Lower lobe of right lung (tissue), 2 donors: ENCODE measurements around the gene TLR9. TPM values are rescaled to one million over a fixed set of nuclear protein-coding genes. Genes with fewer than 3 reads are reported as not detected.

Experiments used
- ATAC-seq, 2 donors: fragments of 200-7000 bp; cut with Tn5 transposase; one replicate each; pipeline ENCODE4 v1.9.1; 2020 to 2022; ENCODE audit warnings: mild to moderate bottlenecking in 2 of 2, moderate library complexity in 2 of 2
- DNase-seq: peaks from one replicate; pipeline ENCODE4 v3.0.0-alpha.2; 2020
- H3K27ac ChIP-seq: fragments of 200-600 bp; one replicate; pipeline ENCODE4 v1.8.0; 2022
- H3K27me3 ChIP-seq: fragments of 200-600 bp; one replicate; pipeline ENCODE4 v1.8.0; 2022; ENCODE audit warnings: low read depth
- H3K36me3 ChIP-seq: fragments of 200-600 bp; one replicate; pipeline ENCODE4 v1.8.0; 2022; ENCODE audit warnings: mild to moderate bottlenecking
- H3K4me1 ChIP-seq: fragments of 200-600 bp; one replicate; pipeline ENCODE4 v1.8.0; 2022
- H3K4me3 ChIP-seq: fragments of 200-600 bp; one replicate; pipeline ENCODE4 v1.8.0; 2022; ENCODE audit warnings: mild to moderate bottlenecking
- H3K9me3 ChIP-seq: fragments of 200-600 bp; one replicate; pipeline ENCODE4 v1.8.0; 2022
- intact Hi-C: fragments of 100-400 bp; cut with DNase I; formaldehyde crosslinking; loops from one replicate; pipeline ENCODE4 v1.11.0; 2022
- total RNA-seq: library from RNA; stranded (reverse); fragmentation: NEBNext Ultra II Directional; extraction: Animal tissue kit (Norgen Biotek cat#: 25700); gene quantifications from one replicate; pipeline ENCODE4 v1.2.1, GENCODE V29; 2021
- TF ChIP-seq, protein P1 (sequence below): fragments of 200-600 bp; IDR thresholded peaks from one replicate; pipeline ENCODE4 v1.8.0; 2022; ENCODE audit warnings: antibody characterized with exemption, mild to moderate bottlenecking
- donor health status: DM: no; HTN: yes; CAD: no; lungs with severe emphysema.

Gene TLR9
- total RNA-seq, 1 donor from 2014 or later, result 1.0 TPM

DNA sequence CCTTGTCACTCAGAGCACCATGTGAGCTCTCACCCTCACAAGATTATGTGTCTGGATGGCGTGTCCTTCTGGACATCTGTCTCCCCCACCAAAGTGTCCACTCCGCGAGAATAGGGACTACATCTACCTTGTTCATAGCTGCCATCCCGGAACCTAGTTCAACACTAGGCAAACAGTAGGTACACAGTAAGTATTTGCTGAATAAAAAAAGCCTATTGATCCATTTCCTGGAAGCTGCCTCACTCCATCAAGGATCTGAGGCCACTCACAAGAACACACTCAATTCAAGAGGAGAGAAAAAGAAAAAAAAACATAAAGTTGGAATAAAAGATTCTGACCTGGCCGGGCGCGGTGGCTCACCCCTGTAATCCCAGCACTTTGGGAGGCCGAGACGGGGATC is 38.7 kb downstream of the TLR9 start:
- H3K4me3 ChIP-seq, result no peak overlapping the region
- intact Hi-C loops, result no loop called here
- TF ChIP-seq, protein P1, sequence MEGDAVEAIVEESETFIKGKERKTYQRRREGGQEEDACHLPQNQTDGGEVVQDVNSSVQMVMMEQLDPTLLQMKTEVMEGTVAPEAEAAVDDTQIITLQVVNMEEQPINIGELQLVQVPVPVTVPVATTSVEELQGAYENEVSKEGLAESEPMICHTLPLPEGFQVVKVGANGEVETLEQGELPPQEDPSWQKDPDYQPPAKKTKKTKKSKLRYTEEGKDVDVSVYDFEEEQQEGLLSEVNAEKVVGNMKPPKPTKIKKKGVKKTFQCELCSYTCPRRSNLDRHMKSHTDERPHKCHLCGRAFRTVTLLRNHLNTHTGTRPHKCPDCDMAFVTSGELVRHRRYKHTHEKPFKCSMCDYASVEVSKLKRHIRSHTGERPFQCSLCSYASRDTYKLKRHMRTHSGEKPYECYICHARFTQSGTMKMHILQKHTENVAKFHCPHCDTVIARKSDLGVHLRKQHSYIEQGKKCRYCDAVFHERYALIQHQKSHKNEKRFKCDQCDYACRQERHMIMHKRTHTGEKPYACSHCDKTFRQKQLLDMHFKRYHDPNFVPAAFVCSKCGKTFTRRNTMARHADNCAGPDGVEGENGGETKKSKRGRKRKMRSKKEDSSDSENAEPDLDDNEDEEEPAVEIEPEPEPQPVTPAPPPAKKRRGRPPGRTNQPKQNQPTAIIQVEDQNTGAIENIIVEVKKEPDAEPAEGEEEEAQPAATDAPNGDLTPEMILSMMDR, result no peak
- ATAC-seq (no peak), DNase-seq (no peak)
- peaks cover 25% of the 10 kb centered on the region for H3K4me1 ChIP-seq
- no peak overlapping the region for H3K27ac ChIP-seq
- H3K27me3 ChIP-seq, result no peaks in the 10 kb centered on the region
- no peaks in the 10 kb centered on the region for H3K36me3 ChIP-seq
- H3K9me3 ChIP-seq, result no peaks in the 10 kb centered on the region

DNA sequence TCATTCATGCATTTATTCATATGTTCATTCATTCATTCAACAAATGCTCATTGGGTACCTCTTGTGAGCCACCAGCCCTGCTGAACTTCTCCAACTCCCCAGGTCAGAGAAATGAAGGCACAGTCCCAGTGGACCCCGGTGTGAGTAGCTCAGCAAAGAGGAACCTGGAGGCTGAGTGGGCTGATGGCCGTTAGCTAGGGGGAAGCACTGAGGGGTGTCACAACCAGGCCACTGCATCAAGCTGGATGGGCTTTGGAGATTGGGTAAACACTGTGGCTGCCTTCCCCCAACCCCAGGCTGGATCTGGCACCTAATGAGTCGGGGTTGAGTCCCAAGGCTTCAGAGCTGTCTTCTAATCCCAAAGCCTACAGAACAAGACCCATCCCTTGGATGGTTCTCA is 39.6 kb downstream of the TLR9 start:
- Histone ChIP-seq H3K4me3 (no peak overlapping the region), H3K36me3 (no peaks in the 10 kb centered on the region), H3K27ac (no peak overlapping the region), H3K4me1 (peaks cover 17% of the 10 kb centered on the region), H3K9me3 (no peaks in the 10 kb centered on the region), H3K27me3 (no peaks in the 10 kb centered on the region)
- ATAC-seq (peak; percentile 40 to 43), DNase-seq (peak; percentile 73)
- intact Hi-C loops, result no loop called here
- TF ChIP-seq, protein P1, result no peak

DNA sequence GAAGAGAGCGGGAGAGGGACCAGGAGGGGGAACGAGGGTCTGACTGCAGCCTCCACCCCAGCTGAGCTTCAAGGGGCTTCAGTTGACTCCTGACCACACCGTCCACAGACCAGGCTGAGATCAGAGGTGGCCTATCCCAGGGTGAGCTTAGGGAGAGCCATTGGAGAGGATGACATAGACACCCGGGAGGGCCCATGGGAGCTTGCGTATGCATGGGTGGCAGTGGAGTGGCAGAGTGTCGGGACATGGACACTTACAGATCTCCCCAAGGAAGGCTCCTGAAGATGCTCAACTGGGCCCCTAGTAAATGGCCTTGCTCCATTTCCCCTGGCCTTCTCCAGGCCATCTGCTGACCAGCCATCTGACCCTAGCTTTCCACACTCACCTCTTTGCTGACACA is 40.1 kb downstream of the TLR9 start:
- Histone ChIP-seq H3K9me3 (no peaks in the 10 kb centered on the region), H3K27me3 (no peaks in the 10 kb centered on the region), H3K4me1 (peaks cover 11% of the 10 kb centered on the region), H3K4me3 (no peak overlapping the region), H3K27ac (no peak overlapping the region), H3K36me3 (no peaks in the 10 kb centered on the region)
- TF ChIP-seq, protein P1, result no peak
- intact Hi-C loops, result no loop called here
- ATAC-seq, result no peak
- no peak for DNase-seq

DNA sequence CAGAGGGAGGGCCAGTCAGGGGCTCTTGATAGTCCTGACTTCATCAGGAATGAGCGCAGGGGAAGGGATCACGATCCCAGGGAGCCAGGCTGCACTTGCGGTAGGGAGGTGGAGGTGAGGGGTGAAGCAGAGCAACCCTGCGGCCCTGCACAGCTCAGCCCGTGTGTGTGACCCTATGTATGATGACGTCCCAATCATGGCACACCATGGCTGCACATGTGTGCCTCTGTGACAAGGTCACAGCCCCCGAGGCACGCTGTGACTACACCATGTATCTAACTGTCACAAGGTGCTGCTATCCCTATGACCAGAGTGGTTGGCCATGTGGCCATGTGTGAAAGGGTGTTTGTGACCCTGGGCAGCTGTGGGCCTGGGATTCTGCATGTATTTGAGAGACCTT is 40.8 kb downstream of the TLR9 start:
- no peaks in the 10 kb centered on the region for H3K36me3 ChIP-seq
- no peaks in the 10 kb centered on the region for H3K27me3 ChIP-seq
- intact Hi-C loops, result no loop called here
- no peak overlapping the region for H3K4me3 ChIP-seq
- no peak overlapping the region for H3K27ac ChIP-seq
- TF ChIP-seq, protein P1, result no peak
- H3K9me3 ChIP-seq, result no peaks in the 10 kb centered on the region
- ATAC-seq, result no peak
- no peak for DNase-seq
- peaks cover 5% of the 10 kb centered on the region for H3K4me1 ChIP-seq

DNA sequence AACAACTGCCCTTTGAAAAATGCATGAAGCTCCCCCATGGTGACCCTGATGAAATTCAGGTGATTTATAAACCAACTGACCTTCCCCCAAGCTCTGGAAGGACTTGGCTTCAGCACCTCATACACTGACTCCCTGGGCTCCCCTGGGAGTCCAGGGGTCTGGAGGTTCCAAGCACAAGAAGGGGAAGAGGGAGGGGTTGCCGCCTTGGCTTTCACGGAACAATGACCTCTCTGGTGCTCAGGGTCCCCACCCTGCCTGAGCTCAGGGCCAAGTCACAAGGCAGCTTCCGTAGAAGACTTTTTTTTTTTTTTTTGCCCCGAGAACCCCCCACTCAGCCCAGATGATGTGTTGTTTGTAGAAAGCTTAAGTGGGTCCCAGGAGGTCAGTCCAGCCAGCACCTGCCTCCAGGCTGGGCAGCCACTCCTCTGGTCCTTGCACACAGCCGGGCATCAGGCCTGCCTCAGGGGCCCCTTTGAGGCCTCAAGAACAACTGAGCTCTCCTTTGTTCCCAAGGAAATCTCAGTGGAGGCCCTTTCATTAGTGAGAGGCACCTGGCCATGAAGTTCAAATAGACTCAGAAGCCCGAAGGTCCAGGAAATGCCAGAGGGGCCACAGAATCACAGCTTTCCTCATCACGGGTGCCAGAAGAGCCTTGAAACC is 41.5 kb downstream of the TLR9 start:
- no peaks in the 10 kb centered on the region for H3K27me3 ChIP-seq
- no peaks in the 10 kb centered on the region for H3K9me3 ChIP-seq
- H3K27ac ChIP-seq, result no peak overlapping the region
- no peak overlapping the region for H3K4me3 ChIP-seq
- intact Hi-C loops, result no loop called here
- TF ChIP-seq, protein P1, result no peak
- no peak for DNase-seq
- no peak for ATAC-seq
- no peaks in the 10 kb centered on the region for H3K36me3 ChIP-seq
- H3K4me1 ChIP-seq, result no peaks in the 10 kb centered on the region
